ENCODE results near the gene CELA2A.

The CELA2A gene

DNA sequence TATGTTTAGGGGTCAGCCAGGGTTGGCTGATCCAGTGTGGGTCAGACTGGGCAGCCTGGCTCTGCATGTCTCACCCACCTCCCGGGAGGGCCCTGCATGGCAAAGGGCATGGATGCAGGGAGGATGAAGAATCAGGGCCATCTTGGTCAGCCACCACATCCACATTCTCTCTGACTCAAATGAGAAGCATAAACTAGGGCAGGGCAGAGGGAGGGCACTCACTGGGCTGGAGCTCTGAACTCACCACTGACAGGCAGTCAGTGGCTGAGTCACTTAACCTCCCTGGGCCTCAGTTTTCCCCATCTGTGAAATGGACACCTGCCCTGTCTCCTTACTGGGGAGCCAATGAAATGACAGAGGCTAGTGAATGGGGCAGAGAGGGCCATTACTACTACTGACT, 4.3 kb upstream of the CELA2A start:
- TF ChIP-seq PPARA (CRISPR knock-in tag; IDR thresholded peaks at IDR 0.05; ENCODE audit: borderline replicate concordance) = no peak
- TF ChIP-seq ISL1 (CRISPR knock-in tag; IDR thresholded peaks at IDR 0.05) = no peak
- no peak for TF ChIP-seq TOX (CRISPR knock-in tag; IDR thresholded peaks at IDR 0.05; ENCODE audit: borderline replicate concordance)
- no peak for TF ChIP-seq SNAI2 (CRISPR knock-in tag; IDR thresholded peaks at IDR 0.05)
- TF ChIP-seq OSR1 (CRISPR knock-in tag; IDR thresholded peaks at IDR 0.05) = no peak
- TF ChIP-seq, protein P1, sequence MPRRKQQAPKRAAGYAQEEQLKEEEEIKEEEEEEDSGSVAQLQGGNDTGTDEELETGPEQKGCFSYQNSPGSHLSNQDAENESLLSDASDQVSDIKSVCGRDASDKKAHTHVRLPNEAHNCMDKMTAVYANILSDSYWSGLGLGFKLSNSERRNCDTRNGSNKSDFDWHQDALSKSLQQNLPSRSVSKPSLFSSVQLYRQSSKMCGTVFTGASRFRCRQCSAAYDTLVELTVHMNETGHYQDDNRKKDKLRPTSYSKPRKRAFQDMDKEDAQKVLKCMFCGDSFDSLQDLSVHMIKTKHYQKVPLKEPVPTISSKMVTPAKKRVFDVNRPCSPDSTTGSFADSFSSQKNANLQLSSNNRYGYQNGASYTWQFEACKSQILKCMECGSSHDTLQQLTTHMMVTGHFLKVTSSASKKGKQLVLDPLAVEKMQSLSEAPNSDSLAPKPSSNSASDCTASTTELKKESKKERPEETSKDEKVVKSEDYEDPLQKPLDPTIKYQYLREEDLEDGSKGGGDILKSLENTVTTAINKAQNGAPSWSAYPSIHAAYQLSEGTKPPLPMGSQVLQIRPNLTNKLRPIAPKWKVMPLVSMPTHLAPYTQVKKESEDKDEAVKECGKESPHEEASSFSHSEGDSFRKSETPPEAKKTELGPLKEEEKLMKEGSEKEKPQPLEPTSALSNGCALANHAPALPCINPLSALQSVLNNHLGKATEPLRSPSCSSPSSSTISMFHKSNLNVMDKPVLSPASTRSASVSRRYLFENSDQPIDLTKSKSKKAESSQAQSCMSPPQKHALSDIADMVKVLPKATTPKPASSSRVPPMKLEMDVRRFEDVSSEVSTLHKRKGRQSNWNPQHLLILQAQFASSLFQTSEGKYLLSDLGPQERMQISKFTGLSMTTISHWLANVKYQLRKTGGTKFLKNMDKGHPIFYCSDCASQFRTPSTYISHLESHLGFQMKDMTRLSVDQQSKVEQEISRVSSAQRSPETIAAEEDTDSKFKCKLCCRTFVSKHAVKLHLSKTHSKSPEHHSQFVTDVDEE (CRISPR knock-in tag; IDR thresholded peaks at IDR 0.05) = no peak
- TF ChIP-seq, protein P2, sequence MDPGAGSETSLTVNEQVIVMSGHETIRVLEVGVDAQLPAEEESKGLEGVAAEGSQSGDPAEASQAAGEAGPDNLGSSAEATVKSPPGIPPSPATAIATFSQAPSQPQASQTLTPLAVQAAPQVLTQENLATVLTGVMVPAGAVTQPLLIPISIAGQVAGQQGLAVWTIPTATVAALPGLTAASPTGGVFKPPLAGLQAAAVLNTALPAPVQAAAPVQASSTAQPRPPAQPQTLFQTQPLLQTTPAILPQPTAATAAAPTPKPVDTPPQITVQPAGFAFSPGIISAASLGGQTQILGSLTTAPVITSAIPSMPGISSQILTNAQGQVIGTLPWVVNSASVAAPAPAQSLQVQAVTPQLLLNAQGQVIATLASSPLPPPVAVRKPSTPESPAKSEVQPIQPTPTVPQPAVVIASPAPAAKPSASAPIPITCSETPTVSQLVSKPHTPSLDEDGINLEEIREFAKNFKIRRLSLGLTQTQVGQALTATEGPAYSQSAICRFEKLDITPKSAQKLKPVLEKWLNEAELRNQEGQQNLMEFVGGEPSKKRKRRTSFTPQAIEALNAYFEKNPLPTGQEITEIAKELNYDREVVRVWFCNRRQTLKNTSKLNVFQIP (CRISPR knock-in tag; IDR thresholded peaks at IDR 0.05; ENCODE audit: borderline replicate concordance, low read depth) = no peak
- no peak for TF ChIP-seq CSDC2 (CRISPR knock-in tag; IDR thresholded peaks at IDR 0.05)
- ATAC-seq = no peak

DNA sequence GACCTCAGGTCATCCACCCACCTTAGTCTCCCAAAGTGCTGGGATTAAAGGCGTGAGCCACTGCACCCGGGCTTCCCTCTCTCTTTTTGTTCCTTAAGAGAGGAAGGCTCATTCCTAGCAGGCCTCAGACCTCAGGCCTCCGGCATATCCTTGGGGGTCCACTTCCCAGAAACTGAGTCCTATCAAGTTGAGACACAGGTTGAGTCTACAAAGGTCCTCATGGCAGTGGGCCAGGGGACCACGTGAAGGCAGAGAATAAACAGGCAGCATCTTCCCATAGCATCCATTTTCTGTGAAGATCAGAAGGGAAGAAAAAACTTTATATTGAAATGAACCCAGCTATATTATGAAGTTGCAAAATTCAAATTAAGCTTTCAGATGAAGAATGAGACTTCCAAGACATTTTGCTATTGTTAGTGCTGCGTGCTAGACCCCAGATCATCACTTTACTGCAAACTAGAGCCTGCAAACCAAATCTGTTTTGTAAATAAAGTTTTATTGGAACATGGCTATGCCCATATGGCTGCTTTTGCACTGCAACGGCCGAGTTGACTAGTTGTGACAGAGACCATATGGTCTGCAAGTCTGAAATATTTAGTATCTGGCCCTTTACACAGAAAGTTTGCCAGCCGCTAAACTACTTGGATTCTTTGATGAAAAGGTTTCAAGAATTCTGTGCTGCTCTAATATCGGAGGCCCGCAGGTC, 3.5 kb upstream of the CELA2A start:
- TF ChIP-seq BACH2 (CRISPR knock-in tag; IDR thresholded peaks at IDR 0.05; ENCODE audit: borderline replicate concordance) (no peak), ZNF70 (CRISPR knock-in tag; IDR thresholded peaks at IDR 0.05) (no peak), ARNTL (CRISPR knock-in tag; IDR thresholded peaks at IDR 0.05; ENCODE audit: borderline replicate concordance, low read depth) (no peak), PPARA (CRISPR knock-in tag; IDR thresholded peaks at IDR 0.05; ENCODE audit: borderline replicate concordance) (no peak), SNAI2 (CRISPR knock-in tag; IDR thresholded peaks at IDR 0.05) (no peak), GLIS3 (CRISPR knock-in tag; IDR thresholded peaks at IDR 0.05) (no peak), ISL1 (CRISPR knock-in tag; IDR thresholded peaks at IDR 0.05) (no peak), RARB (CRISPR knock-in tag; IDR thresholded peaks at IDR 0.05) (no peak)
- ATAC-seq = no peak

DNA sequence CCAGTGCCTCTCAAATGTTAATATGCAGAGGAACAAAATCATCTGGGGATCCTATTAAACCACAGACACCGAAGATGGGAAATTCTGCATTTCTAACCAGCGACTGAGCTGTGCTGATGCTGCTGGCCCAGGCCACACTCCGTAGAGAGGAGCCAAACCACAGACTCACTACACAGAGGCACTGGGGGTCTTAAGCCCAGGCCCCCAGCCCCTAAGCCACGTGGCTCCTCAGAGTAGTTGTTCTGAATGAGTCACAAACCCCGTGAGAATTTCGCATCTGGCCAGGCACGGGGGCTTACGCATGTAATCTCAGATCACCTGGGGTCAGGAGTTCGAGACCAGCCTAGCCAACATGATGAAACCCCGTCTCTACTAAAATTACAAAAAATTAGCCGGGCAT, 2.8 kb upstream of the CELA2A start:
- no peak for ATAC-seq
- no peak for TF ChIP-seq ZNF8 (CRISPR knock-in tag; IDR thresholded peaks at IDR 0.05)
- TF ChIP-seq SNAI2 (CRISPR knock-in tag; IDR thresholded peaks at IDR 0.05) = no peak
- no peak for TF ChIP-seq BACH2 (CRISPR knock-in tag; IDR thresholded peaks at IDR 0.05; ENCODE audit: borderline replicate concordance)
- TF ChIP-seq, protein P3, sequence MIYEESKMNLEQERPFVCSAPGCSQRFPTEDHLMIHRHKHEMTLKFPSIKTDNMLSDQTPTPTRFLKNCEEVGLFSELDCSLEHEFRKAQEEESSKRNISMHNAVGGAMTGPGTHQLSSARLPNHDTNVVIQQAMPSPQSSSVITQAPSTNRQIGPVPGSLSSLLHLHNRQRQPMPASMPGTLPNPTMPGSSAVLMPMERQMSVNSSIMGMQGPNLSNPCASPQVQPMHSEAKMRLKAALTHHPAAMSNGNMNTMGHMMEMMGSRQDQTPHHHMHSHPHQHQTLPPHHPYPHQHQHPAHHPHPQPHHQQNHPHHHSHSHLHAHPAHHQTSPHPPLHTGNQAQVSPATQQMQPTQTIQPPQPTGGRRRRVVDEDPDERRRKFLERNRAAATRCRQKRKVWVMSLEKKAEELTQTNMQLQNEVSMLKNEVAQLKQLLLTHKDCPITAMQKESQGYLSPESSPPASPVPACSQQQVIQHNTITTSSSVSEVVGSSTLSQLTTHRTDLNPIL (CRISPR knock-in tag; IDR thresholded peaks at IDR 0.05; ENCODE audit: low read depth) = no peak
- no peak for TF ChIP-seq ZNF565 (CRISPR knock-in tag; conservative IDR thresholded peaks at IDR 0.05; ENCODE audit: low read depth)
- no peak for TF ChIP-seq ZC3H10 (CRISPR knock-in tag; IDR thresholded peaks at IDR 0.05)
- no peak for TF ChIP-seq ISL1 (CRISPR knock-in tag; IDR thresholded peaks at IDR 0.05)
- TF ChIP-seq ZFP3 (CRISPR knock-in tag; IDR thresholded peaks at IDR 0.05) = no peak
- TF ChIP-seq OSR1 (CRISPR knock-in tag; IDR thresholded peaks at IDR 0.05) = no peak
- no peak for TF ChIP-seq CSDC2 (CRISPR knock-in tag; IDR thresholded peaks at IDR 0.05)
- no peak for TF ChIP-seq TOX (CRISPR knock-in tag; IDR thresholded peaks at IDR 0.05; ENCODE audit: borderline replicate concordance)
- TF ChIP-seq, protein P1 (CRISPR knock-in tag; IDR thresholded peaks at IDR 0.05) = no peak
- TF ChIP-seq RARB (CRISPR knock-in tag; IDR thresholded peaks at IDR 0.05) = no peak
- no peak for TF ChIP-seq PPARA (CRISPR knock-in tag; IDR thresholded peaks at IDR 0.05; ENCODE audit: borderline replicate concordance)
- no peak for TF ChIP-seq ESRRG (CRISPR knock-in tag; IDR thresholded peaks at IDR 0.05)
- TF ChIP-seq, protein P4, sequence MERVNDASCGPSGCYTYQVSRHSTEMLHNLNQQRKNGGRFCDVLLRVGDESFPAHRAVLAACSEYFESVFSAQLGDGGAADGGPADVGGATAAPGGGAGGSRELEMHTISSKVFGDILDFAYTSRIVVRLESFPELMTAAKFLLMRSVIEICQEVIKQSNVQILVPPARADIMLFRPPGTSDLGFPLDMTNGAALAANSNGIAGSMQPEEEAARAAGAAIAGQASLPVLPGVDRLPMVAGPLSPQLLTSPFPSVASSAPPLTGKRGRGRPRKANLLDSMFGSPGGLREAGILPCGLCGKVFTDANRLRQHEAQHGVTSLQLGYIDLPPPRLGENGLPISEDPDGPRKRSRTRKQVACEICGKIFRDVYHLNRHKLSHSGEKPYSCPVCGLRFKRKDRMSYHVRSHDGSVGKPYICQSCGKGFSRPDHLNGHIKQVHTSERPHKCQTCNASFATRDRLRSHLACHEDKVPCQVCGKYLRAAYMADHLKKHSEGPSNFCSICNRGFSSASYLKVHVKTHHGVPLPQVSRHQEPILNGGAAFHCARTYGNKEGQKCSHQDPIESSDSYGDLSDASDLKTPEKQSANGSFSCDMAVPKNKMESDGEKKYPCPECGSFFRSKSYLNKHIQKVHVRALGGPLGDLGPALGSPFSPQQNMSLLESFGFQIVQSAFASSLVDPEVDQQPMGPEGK (CRISPR knock-in tag; IDR thresholded peaks at IDR 0.05; ENCODE audit: borderline replicate concordance) = no peak
- no peak for TF ChIP-seq ARNTL (CRISPR knock-in tag; IDR thresholded peaks at IDR 0.05; ENCODE audit: borderline replicate concordance, low read depth)
